ENCODE measurements around the gene KRT77.
A peak's percentile ranks its signal among the peaks of the same experiment; 100 is the strongest.
"Not testable (repeated sequence)": the region's sequence is repeated elsewhere in the genome, so short reads cannot be mapped to it uniquely, and the experiment has no call there.

The KRT77 gene

DNA sequence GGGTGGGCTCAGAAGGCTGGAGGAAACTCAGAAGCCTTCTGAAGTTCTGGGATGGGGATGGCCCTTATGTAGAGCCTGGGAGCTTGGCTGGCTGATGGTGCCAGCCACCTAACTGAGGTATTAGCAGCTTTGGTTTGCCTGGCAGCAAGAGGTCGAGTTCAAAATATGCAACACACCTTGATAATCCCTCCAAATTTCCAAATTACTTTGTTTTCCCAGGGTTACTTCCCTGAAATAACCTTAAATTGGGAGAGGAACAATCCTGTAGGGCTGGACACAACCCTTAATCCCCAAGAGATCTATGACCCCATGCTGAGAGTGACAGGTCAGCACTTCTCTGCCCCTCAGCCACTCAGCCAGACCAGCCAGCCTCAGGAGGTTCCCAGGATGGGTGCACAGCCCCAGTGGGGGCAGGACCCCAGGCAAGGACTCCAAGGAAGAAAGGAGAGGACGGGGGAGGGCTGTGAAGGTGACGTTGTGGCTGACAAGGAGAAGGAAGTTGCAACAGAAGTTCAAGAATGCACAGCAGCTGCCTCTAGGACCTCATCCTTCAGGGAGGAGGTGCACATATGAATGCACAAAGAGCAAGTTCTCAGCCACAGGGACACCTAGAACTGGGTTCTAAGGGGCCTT lies 18.6 kb upstream of the KRT77 start:
- no peak for DNase-seq

DNA sequence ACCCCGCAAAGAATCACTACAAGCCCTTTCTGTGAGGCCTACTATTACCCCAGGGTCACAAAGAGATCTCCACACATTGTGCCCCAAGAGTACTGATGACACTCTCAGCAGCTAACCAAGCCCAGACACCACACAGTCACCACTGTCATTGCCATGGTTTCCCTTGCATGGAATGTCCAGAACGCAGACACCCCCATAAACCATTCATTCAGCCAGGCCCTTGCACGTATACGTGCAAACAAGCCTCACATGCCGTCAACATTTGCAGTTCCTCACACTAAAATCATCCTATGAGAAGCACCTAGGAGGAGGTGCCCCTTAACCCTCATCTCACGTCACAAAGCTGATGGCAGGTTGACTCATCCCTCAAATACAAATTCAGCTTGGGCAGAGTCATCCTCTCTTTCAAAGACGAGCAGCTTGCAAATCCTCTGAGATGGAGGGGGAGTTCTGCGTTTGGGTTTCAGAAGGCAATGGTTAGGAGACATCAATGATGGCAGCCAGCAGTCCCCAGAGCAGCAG lies 17.1 kb upstream of the KRT77 start:
- no peak for DNase-seq

DNA sequence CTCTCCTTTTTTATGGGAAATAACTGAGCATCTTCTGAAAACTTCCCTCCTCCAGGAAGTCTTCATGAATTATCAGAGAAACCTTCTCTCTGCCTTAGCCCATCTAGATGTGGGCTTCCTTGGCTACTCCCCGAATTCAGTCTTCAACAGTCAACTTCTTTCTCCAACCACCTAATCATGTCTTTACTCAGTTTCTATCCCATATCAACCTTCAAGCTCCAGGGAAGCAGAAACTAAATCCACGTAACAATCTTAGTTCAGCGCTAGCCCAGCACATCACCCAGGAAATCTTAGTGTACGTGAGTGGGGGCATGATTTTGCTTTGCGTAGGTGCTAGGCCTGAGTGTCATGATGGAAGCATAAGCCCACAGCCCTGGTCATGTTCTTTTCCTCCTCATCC lies 12.7 kb upstream of the KRT77 start:
- DNase-seq: no peak

DNA sequence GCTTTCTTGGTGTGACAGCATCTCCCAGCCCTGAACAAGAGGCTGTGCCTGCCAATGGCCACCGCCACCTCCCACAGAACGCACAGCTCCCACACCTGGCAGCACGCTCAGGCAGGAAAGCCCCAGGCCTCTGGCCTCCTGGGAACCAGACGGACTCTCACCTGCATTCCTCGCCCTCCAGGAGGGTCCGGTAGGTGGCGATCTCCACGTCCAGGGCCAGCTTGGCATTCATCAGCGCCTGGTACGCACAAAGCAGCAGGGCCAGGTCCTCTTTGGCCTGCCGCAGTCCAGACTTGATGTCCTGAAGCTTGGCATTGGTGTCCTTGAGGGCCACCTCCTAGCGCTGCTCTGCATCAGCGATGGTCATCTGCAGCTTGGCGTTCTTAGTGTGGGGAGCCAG lies 12.1 kb upstream of the KRT77 start:
- DNase-seq: no peak

DNA sequence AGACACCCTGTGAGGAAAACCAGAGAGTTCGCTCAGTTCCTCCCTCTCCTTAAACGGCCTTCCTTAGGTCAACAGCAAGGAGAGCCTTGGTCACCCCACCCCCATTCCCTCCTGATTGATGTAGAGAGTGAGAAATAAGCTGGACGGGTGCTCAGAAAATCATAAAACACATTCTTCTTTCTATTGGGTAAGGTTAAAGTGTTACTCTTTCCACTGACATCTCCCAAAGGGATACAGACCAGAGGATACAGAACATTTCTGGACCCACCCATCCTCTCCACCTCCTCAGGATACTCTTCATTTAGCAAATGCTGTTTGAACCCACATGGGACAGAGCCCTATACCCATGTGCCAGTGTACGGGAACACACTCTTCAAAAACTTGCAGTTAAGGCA lies 11.6 kb upstream of the KRT77 start:
- no peak for DNase-seq

DNA sequence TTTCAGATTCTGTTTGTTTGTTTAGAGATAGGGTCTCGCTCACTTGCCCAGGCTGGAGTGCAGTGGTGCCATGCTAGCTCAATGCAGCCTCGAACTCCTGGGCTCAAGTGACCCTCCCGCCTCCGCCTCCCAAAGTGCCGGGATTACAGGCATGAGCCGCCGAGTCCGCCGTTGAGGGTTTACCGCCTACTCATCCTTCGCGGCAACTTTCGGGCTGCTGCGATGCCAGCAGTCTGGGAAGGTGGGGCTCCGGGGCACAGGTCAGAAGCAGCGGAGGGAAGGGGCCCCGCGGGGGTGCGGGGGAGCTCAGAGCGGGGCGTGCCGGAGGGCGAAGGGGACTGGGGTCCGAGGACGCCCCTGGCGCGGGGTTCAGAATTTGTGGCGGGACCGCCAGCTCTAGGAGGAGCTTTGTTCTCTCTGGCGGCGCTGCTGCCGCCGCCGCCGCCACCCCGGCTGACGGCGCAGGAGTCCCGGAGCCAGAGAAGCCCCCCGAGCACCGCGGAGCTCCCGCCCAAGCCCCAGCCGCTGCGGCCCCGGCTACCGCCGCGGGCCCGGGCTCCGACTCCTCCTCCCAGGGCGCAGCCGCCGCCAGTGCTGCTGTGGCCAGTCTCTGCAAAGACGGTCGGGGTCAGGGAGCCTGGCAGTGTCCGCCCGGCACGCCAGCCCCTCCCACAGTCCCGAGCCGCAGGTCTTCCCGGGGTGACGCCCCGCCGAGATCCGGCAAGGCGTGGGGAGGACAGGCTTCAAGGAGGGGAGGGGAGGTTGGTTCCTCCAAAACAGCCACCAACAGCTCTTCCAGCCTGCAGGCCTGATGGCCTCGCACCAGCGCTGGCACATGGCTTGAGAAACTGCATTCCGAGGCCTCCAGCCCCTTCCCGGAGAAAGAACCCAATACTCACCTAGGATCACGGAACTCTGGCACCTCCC lies 10.9 kb upstream of the KRT77 start:
- peak; percentile 25 for DNase-seq

DNA sequence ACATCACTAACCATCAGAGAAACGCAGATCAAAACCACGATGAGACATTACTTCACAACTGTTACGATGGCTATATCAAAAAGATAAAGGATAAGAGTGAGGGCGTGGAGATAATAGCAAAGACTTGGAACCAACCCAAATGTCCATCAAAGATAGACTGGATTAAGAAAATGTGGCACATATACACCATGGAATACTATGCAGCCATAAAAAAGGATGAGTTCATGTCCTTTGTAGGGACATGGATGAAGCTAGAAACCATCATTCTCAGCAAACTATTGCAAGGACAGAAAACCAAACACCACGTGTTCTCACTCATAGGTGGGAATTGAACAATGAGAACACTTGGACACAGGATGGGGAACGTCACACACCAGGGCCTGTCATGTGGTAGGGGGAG lies 8.8 kb upstream of the KRT77 start:
- not testable (repeated sequence) for DNase-seq

DNA sequence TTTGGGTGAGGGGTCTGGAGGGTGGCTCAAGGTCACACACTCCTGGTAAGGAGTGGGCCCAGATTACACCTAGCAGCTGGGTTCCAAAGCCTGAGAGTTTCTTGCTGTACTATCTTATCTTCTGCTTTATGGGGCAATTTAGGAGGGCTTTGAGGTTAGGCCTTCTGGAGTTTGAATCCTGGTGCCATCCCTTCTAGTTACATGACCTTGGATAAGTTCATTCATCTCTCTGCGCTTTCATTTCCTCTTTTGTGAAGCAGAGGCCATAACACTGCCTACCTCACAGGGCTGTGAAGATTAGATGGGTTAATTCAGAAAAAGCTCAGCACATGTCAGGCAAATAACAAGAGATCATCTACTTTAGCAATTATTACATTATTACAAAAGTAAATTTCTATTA lies 7.4 kb upstream of the KRT77 start:
- DNase-seq: no peak

DNA sequence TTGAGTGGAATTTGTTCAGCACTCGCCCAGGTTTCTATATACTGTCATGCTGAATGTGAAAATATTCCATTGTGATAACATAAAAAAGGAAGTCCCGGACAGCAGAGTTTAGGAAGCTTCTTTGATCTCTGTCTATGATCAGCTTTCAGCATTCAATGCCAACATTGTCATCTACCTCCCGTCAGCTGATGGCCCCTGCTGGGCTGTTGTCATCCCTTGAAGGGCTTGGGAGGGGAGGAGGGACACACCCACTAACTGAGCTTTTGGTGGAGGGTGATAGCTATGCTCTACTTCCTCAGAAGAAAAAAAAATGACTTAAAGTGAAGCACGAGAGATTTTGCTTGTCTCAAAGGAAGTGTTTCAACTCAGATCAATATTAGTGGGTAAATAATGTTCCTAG lies 4.7 kb upstream of the KRT77 start:
- no peak for DNase-seq

DNA sequence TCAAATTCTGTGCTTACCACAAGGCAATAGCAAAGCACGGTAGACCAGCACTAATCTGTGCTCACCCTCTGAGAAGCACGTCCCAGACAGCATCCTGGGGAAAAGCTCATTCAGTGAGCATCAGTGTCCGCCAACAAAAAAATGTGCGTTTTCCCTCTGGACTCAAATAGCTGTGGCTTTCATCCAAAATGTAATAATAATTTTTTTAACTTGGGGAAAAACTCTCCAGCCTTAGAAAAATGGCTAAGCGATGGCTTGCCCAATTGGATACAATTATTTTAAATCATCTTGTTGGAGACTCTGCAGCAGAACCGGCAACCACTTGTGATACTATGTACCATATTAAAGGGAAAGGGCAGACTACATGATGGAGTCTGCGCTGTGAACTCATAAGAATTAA lies 1.1 kb upstream of the KRT77 start:
- no peak for DNase-seq

DNA sequence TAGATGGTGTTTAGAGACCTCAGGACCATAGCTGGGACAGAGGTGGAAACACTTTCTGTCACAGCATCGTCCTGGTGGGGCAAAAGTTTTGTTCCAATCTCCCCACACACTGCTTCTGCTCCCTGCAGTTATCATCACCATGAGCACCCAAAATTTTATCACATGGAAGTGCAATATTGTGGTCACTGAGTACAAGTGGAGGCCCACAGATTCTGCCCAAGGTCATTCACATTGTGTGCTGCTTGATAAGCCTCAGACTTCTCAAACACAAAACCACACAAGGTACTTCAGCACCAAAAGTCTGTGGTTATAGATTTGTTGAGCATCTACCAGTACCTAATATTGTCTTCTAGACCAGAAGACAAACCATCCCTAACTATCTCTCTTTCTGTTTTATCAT lies 554 bp upstream of the KRT77 start:
- DNase-seq: no peak

DNA sequence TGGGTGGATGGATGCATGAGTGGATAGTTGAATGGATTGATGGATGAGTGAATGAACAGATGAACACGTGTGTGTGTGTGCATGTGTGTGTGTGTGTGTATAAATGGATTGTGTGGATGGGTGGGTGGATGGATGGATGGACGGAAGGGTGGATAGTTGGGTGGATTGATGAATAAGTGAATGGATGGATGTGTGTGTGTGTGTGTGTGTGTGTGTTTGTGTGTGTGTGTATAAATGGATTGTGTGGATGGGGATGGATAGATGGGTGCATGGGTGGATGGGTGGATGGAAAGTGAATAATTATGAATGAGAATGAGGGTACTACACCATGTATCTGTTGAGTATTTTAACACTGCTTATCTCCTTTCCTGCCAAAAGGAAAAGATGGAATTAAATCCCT lies 986 bp downstream of the KRT77 start:
- no peak for DNase-seq

DNA sequence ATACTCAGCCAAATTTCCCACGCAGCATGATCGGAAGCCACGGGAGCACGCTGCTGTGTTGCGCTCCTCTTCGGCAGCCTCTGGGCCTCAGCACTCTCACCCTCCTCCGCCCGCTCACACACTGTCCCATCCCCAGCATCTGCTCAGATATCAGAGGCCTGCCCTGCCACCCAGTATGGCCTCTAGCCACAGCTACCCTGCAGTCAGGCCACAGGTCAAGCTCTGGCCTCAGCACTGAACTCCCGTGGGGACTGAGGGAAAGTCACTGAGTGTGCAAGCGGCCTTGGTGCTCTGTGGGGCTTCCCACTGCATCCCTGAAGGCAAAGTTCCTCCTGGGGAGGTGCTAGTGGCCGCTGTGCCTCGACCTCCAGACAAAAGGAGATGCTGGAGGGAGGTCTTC lies 2.0 kb downstream of the KRT77 start:
- DNase-seq: no peak

DNA sequence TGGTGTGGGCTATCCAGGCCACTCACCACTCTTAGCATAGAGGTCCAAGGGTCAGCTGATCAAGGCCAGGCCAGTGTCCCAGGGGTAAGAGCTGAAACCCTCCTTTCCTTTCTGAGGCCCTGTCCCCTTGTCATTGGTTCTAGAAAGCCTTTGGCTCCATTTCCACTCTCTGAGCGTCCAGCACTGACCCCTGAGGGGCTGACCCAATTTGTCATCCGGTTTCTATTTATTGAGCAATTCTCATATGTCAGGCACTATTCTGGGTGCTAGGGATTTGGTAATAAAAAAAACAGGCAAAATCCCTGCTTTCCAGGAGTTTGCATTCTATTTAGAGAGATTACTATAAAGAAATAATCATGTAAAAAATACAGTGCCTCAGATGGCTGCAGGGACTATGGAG lies 3.4 kb downstream of the KRT77 start:
- DNase-seq: no peak

DNA sequence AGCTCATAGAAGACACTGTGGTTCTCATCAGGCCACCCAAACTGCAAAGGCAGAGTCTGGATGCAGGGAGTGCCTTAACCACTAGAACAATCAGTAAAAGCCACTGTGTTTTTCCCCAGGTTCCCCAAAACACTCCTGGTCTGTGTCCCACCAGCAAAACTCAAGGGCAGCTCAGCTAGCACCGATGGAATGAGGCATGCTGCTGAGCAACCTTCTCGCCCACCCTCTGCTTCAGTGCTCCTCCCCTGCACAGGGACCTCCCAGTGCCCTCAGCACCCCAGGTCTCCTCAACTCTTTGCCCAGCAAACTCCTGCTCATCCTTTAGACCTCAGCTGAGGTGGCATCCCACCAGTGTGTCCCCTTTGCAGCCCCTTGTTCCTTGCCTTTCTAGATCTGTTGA lies 4.0 kb downstream of the KRT77 start:
- no peak for DNase-seq

DNA sequence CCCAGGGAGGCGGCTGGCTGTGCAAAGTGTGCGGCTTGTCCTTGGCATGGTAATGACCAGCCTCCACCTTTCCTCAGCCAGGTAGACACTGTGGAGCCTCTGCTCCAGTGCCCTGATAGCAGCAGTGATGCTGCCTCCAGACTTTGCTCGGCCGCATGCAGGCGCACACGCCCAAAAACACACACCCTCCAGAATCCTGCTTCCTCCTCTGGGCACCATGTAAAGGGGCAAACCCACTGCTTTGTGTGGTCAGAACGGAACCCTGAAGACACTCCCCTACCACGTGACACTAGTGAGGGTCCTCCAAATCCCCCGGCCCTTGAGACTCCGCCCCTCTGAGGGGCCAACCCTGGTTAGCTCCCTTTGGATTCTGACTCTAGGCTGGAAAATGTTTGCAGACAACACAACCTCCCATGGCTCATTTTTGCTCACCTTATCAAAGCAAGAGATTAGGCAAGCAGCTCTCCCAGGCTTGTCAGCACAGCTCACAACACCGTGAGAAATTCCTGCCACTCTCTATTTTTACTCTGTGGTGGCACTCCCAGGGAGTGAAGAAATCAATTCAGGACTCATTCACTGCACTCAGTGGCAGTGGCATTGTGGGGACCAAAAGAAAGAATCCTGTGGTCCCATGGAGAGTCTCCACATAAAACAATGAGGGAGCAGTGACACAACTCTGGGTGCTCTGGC lies 4.5 kb downstream of the KRT77 start:
- no peak for DNase-seq

DNA sequence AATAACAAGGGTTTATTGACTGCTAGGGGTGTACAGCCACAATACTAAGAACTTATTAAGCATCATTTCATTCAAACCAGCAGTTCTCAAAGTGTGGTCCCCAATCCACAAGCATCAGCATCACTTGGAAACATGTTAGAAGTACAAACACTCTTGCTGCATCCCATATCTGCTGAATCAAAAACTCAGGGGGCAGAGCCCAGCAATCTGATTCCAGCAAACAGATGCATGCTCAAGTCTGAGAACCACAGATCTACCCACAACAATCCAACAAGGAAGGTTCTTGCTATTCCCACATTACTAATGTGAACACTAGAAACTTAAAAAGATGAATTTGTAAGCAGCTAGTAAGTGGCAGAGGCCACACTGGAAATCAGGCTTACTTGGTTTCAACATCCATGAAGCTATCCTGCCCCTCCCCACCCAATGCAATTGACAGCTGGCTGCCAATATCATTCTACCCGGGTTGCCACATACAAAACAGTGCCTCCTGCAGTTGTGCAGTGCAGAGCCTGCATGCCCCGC lies 6.2 kb downstream of the KRT77 start:
- no peak for DNase-seq

DNA sequence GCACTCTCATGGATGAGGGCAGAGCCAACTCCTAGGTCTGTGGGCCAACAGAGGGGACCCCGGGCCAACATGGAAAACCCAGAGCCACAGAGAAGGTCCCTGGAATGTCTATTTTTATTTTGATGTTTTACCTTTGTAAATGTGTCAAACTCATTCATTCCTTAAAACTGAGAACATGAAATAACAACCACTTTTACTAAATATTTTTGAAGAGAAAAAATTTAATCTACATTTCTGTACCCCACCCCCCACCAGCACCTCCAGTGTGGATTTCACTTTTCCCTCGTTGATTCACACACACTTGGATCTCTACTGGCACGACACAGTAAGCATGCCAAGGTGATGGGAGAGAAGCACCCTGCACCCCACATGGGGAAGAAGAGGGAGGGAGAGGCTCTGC lies 6.7 kb downstream of the KRT77 start:
- no peak for DNase-seq

DNA sequence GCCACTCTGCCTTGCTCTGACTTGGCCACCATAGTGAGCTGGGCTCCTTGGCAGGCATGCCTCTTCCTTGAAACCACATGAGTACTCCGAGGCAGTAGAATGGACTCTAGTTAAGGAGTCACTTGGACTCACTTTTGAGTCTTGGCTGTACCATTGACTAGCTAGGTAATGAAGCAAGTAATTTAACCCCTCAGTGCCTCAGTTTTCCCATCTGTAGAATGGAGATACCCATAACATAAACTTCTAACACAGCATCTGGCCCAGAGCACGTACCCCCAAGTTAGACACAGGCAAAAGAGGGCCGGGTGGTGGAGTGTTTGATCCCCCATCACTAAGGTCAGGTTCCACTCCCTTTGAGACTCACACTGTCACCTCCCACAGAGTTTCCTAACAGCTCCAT lies 8.3 kb downstream of the KRT77 start:
- no peak for DNase-seq

DNA sequence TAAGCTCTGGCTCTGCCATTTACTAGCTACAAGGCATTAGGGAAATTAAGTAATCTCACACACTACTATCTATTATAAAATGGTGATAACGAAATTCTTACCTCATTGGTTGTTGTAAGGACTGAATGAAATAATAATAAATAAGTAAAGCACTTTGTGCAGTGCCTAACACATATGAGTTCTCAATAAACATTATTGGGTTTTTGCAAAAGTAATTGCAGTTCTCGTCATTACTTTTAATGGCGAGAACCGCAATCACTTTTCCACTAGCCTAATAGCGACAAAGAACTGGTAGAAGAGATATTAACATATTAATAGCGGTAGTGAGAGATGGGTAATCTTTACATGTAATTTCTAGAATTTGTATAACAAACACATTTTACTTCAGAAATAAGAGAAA lies 9.2 kb downstream of the KRT77 start:
- no peak for DNase-seq

DNA sequence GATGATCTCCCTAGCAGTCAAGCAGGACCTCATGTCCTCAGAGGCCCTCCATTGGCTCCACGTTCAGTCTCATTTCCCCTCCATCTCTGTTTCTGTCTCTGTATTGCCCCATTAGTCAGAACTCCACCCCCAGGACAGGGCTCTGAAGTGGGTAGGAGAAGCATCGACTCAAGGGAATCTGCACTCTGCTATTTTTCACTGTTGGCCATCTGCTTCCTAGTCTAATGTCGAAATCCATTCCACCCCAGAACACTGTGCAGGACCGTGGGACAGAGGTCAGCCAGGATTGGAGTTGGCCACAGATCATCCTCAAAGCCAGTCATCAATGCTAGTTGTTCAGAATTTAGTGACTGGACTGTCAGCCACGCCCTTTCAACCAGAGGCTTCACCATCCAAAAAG lies 10.1 kb downstream of the KRT77 start:
- no peak for DNase-seq

DNA sequence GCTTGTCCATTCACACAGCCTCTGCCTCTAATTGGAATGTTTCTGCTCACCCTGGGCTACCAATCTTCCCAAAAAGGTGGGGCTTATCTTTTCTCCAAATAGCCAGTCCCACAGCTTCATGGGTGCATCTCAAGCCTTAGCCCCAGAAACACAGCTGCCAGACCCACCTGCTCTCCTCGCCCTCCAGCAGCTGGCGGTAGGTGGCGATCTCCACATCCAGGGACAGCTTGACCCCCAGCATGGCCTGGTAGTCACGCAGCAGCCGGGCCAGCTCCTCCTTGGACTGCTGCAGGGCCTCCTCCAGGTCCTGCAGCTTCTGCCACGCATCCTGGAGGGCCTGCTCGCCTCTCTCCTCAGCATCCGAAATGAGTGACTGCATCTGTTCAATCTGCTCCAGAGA lies 11.1 kb downstream of the KRT77 start:
- no peak for DNase-seq

DNA sequence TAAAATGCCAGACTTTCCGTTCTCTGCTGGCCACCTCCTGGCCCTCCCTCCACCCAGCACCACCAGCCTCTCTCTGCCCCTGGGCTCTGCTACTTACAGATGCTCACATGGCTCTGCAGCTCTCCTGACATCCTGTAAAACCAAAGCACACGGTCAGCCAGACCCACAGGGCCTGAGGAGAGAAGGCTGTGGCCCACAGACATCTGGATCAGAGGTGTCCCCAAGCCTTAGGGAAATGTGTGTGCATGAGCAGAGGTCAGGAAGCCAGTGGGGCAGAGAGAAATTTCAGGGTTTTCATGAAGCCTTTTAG lies 11.5 kb downstream of the KRT77 start:
- no peak for DNase-seq

Data from stimulated activated CD4-positive, alpha-beta T cell treated with anti-CD3 and anti-CD28 coated beads, Interleukin-4, amount 100 ng/mL, for 24 hours (primary cell).